22Rv1 (cell line): ENCODE data around the gene NMB.

Source experiments
- CTCF ChIP-seq: fragments of 450-650 bp; IDR thresholded peaks from 2 replicates; pipeline ENCODE4 v1.5.1; 2017; ENCODE audit warnings: mild to moderate bottlenecking
- ZFX ChIP-seq: fragments of 450-650 bp; IDR thresholded peaks from 2 replicates; pipeline ENCODE4 v1.6.1; 2017; ENCODE audit warnings: antibody characterized with exemption, borderline replicate concordance

- no peak for TF ChIP-seq CTCF
- TF ChIP-seq ZFX: no peak
Measured at GRCh38 chr15:84606653-84607120, 51.3 kb downstream of the NMB start.
